PC-9 (cell line): ENCODE data around the gene LONRF2. TPM values are rescaled to one million over a fixed set of nuclear protein-coding genes. Genes with fewer than 3 reads are reported as not detected.

ENCODE experiments used
- BruUV-seq: library from RNA; stranded (reverse); fragments of 400-500 nt; replicated peaks from 2 replicates; lab custom pipeline; 2021; lab: Mats Ljungman, UMichigan
- CTCF ChIA-PET: fragments of 300-600 bp; sonication (Branson Sonifier 250); formaldehyde crosslinking; loops from one replicate; lab custom pipeline; 2022; ENCODE audit warnings: antibody characterized with exemption; lab: Charles Lee
- POLR2A ChIA-PET: fragments of 300-600 bp; sonication (Branson Sonifier 250); formaldehyde crosslinking; loops from one replicate; lab custom pipeline; 2022; ENCODE audit warnings: antibody characterized with exemption; ENCODE audit not compliant: unreplicated experiment; lab: Charles Lee
- DNase-seq, 2 experiments: peaks; one replicate each; pipeline versions ENCODE4 v3.0.0 to v3.0.0-alpha.2; 2015 to 2022; ENCODE audit warnings: mixed read lengths in 1 of 2
- H2AFZ ChIP-seq: fragments of 200-600 bp; sonication (generic); 2 replicates; pipeline ENCODE4 v1.8.1; 2017; ENCODE audit warnings: antibody characterized with exemption
- H3F3A ChIP-seq: fragments of 200-600 bp; sonication (generic); 2 replicates; pipeline ENCODE4 v1.8.1; 2017; ENCODE audit warnings: antibody characterized with exemption, mild to moderate bottlenecking, low read depth; ENCODE audit not compliant: insufficient read depth
- H3K27ac ChIP-seq: fragments of 200-600 bp; sonication (generic); 2 replicates; pipeline ENCODE4 v1.6.1; 2016; ENCODE audit warnings: mixed run types
- H3K27me3 ChIP-seq: fragments of 200-600 bp; sonication (generic); 2 replicates; pipeline ENCODE4 v1.6.1; 2016; ENCODE audit warnings: low read depth, mixed run types; ENCODE audit not compliant: insufficient read depth
- H3K36me3 ChIP-seq: fragments of 200-600 bp; sonication (generic); 2 replicates; pipeline ENCODE4 v1.6.1; 2016; ENCODE audit warnings: low read depth, mixed run types
- H3K4me1 ChIP-seq: fragments of 200-600 bp; sonication (generic); replicated peaks from 2 replicates; pipeline ENCODE4 v1.6.1; 2016; ENCODE audit warnings: mixed run types; ENCODE audit not compliant: insufficient read depth
- H3K4me2 ChIP-seq: fragments of 200-600 bp; sonication (generic); 2 replicates; pipeline ENCODE4 v1.6.1; 2017; ENCODE audit warnings: mixed run types
- H3K4me3 ChIP-seq: fragments of 200-600 bp; sonication (generic); 2 replicates; pipeline ENCODE4 v1.6.1; 2016; ENCODE audit warnings: mixed run types
- H3K79me2 ChIP-seq: fragments of 200-600 bp; sonication (generic); 2 replicates; pipeline ENCODE4 v1.6.1; 2017; ENCODE audit warnings: low read depth, mixed run types
- H3K9me2 ChIP-seq: fragments of 200-600 bp; sonication (generic); 2 replicates; pipeline ENCODE4 v1.8.1; 2017; ENCODE audit warnings: mild to moderate bottlenecking; ENCODE audit not compliant: insufficient read depth
- H3K9me3 ChIP-seq: fragments of 200-600 bp; sonication (generic); 2 replicates; pipeline ENCODE4 v1.8.1; 2016; ENCODE audit warnings: low read depth; ENCODE audit not compliant: insufficient read depth
- H4K20me1 ChIP-seq: fragments of 200-600 bp; sonication (generic); 2 replicates; pipeline ENCODE4 v1.8.1; 2017; ENCODE audit not compliant: insufficient read depth
- EZH2 ChIP-seq: fragments of 200-600 bp; sonication (generic); IDR thresholded peaks from 2 replicates; pipeline ENCODE4 v1.8.0; 2017; ENCODE audit warnings: antibody characterized with exemption, low read depth
- intact Hi-C: fragments of 100-400 bp; cut with micrococcal nuclease; formaldehyde crosslinking; loops from one replicate; pipeline ENCODE4 v1.10.0; 2022; ENCODE audit not compliant: unreplicated experiment
- total RNA-seq: library from RNA; stranded (reverse); gene quantifications from 2 replicates; pipeline ENCODE4 v1.2.3, GENCODE V29; 2021
- TF ChIP-seq, protein P1 (sequence below): fragments of 200-600 bp; sonication (generic); conservative IDR thresholded peaks from 2 replicates; pipeline ENCODE4 v1.6.1; 2017; ENCODE audit warnings: mixed run types, antibody characterized with exemption, mild to moderate bottlenecking, moderate library complexity

LONRF2 gene
- total RNA-seq, 1 experiment from 2014 or later, result not detected

DNA sequence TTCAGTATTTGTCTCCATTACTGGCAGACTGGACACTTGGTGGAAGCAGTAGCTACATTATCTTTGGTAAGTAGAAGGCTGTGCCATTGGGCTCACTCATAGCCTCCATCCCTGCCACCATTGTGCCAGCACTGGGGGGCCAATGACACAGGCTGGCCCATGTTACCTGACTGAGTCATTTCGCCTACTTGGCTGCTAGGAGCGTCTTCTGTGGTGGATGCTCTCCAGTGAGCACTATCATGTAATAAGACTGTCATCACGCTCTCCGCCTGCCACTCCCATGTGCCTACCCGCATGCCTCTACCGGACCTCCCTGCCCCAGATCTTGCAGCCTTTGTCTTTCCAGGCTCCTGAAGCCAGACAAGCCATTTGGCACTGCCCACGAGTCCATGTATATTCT, 56.2 kb downstream of the LONRF2 start:
- TF ChIP-seq, protein P1, sequence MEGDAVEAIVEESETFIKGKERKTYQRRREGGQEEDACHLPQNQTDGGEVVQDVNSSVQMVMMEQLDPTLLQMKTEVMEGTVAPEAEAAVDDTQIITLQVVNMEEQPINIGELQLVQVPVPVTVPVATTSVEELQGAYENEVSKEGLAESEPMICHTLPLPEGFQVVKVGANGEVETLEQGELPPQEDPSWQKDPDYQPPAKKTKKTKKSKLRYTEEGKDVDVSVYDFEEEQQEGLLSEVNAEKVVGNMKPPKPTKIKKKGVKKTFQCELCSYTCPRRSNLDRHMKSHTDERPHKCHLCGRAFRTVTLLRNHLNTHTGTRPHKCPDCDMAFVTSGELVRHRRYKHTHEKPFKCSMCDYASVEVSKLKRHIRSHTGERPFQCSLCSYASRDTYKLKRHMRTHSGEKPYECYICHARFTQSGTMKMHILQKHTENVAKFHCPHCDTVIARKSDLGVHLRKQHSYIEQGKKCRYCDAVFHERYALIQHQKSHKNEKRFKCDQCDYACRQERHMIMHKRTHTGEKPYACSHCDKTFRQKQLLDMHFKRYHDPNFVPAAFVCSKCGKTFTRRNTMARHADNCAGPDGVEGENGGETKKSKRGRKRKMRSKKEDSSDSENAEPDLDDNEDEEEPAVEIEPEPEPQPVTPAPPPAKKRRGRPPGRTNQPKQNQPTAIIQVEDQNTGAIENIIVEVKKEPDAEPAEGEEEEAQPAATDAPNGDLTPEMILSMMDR, result no peak
- TF ChIP-seq EZH2, result no peak
- H3K9me2 ChIP-seq, result no peaks in the 10 kb centered on the region
- H3K27me3 ChIP-seq, result peaks cover 90% of the 10 kb centered on the region
- H3K9me3 ChIP-seq, result no peaks in the 10 kb centered on the region
- H4K20me1 ChIP-seq, result no peaks in the 10 kb centered on the region
- intact Hi-C loops, result no loop called here
- ChIA-PET POLR2A (no interaction called here), CTCF (no interaction called here)
- no peak overlapping the region for H3K4me2 ChIP-seq
- H3K4me3 ChIP-seq, result no peak overlapping the region
- H3K4me1 ChIP-seq, result no peaks in the 10 kb centered on the region
- H2AFZ ChIP-seq, result no peak overlapping the region
- H3F3A ChIP-seq, result no peaks in the 10 kb centered on the region
- DNase-seq, result no peak
- no peaks in the 10 kb centered on the region for H3K79me2 ChIP-seq
- H3K27ac ChIP-seq, result no peak overlapping the region
- no TSS peak for BruUV-seq
- H3K36me3 ChIP-seq, result no peaks in the 10 kb centered on the region

DNA sequence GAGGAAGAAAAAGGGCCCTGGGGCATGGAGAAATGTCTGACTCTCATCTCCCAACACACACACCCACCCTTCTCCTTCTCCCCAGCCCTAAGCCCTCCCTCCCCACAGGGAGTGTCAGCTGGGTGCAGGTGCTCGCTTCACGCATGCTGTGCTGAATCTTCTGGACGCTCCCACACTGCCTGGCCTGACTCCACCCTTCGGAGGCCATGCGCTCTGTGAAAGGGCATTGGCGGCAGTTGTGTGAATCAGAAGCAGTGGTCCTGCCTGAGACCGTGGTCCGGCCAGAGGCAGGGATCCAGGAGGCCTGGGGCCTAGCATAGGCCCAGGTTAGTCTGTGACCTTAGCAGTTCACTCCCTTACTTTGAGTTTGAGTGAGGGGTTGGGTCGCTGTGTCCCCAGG, 57.1 kb downstream of the LONRF2 start:
- no TSS peak for BruUV-seq
- Histone ChIP-seq H3K36me3 (no peaks in the 10 kb centered on the region), H3K9me2 (no peaks in the 10 kb centered on the region), H4K20me1 (no peaks in the 10 kb centered on the region), H2AFZ (no peak overlapping the region), H3K4me3 (no peak overlapping the region), H3K4me2 (no peak overlapping the region), H3K9me3 (no peaks in the 10 kb centered on the region), H3K79me2 (no peaks in the 10 kb centered on the region), H3K27me3 (peaks cover 90% of the 10 kb centered on the region), H3K27ac (no peak overlapping the region), H3K4me1 (no peaks in the 10 kb centered on the region), H3F3A (no peaks in the 10 kb centered on the region)
- no peak for DNase-seq
- ChIA-PET CTCF (no interaction called here), POLR2A (no interaction called here)
- TF ChIP-seq, protein P1, result no peak
- TF ChIP-seq EZH2, result no peak
- intact Hi-C loops, result no loop called here

DNA sequence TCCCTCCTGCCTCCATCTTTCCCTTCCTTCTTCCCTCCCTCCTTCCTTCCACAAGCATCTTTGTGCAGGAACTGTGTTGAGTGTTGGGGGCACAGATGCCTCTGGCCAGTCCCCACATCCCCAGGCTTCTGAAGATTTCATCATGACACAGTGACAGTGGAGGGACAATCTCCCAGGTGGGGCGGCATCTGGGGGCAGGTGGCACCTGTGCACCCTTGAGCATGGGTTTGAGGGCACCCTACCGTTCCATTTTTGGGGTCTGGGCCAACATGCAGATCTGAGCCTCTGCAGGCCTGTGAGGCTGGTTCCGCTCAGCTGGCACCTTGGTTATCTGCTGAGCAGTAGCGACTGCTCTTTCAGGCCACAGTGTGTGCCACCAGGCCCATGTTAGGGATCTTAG, 57.6 kb downstream of the LONRF2 start:
- Histone ChIP-seq H3K79me2 (no peaks in the 10 kb centered on the region), H3K36me3 (no peaks in the 10 kb centered on the region), H3K4me2 (no peak overlapping the region), H3K9me3 (no peaks in the 10 kb centered on the region), H3K27ac (no peak overlapping the region), H2AFZ (no peak overlapping the region), H3K9me2 (no peaks in the 10 kb centered on the region), H3K4me1 (no peaks in the 10 kb centered on the region), H3F3A (no peaks in the 10 kb centered on the region), H3K4me3 (no peak overlapping the region), H4K20me1 (no peaks in the 10 kb centered on the region), H3K27me3 (peaks cover 90% of the 10 kb centered on the region)
- intact Hi-C loops, result no loop called here
- POLR2A ChIA-PET, result no interaction called here
- CTCF ChIA-PET, result no interaction called here
- DNase-seq, result no peak
- TF ChIP-seq, protein P1, result no peak
- no peak for TF ChIP-seq EZH2
- BruUV-seq, result no TSS peak
